PC-3 (cell line): ENCODE results near the gene SLC38A6.

Source experiments
- CTCF ChIP-seq: fragments of 300-600 bp; sonication (generic); conservative IDR thresholded peaks from 2 replicates; pipeline ENCODE4 v1.5.1; 2017; ENCODE audit warnings: antibody characterized with exemption, low read depth, mild to moderate bottlenecking, low read length
- EZH2 ChIP-seq: fragments of 300-600 bp; sonication (generic); IDR thresholded peaks from one replicate; pipeline ENCODE4 v1.6.1; 2017; ENCODE audit warnings: antibody characterized with exemption, mild to moderate bottlenecking, low read length; ENCODE audit not compliant: unreplicated experiment

GRCh38 chr14:61031026-61031425, 50.0 kb downstream of the SLC38A6 start:
- TF ChIP-seq CTCF = no peak
- TF ChIP-seq EZH2 = no peak
